NCI-H1092 treated with DMSO at 0.1 percent for 48 hours (cell line): ENCODE measurements around the gene TCF4.

Experiments
- DNase-seq: peaks from one replicate; lab custom pipeline; 2025; lab: John Stamatoyannopoulos, UW

Gene TCF4

GRCh38 chr18:55439056-55439455, 148.9 kb downstream of the TCF4 start:
- DNase-seq: no peak

- DNase-seq: no peak
Measured at GRCh38 chr18:55435592-55435991, 152.4 kb downstream of the TCF4 start.

- no peak for DNase-seq
Measured at GRCh38 chr18:55433648-55434047, 154.3 kb downstream of the TCF4 start.

GRCh38 chr18:55433140-55433539, 154.9 kb downstream of the TCF4 start:
- DNase-seq: no peak

- DNase-seq: no peak
Measured at GRCh38 chr18:55432307-55433040, 155.5 kb downstream of the TCF4 start.

GRCh38 chr18:55430026-55430425, 158.0 kb downstream of the TCF4 start:
- DNase-seq: no peak

- DNase-seq: no peak
Measured at GRCh38 chr18:55427951-55428350, 160.0 kb downstream of the TCF4 start.

GRCh38 chr18:55425698-55426097, 162.3 kb downstream of the TCF4 start:
- DNase-seq: no peak

- no peak for DNase-seq
Measured at GRCh38 chr18:55422456-55423180, 165.4 kb downstream of the TCF4 start.

- DNase-seq: no peak
Measured at GRCh38 chr18:55421615-55422419, 166.2 kb downstream of the TCF4 start.

- DNase-seq: no peak
Measured at GRCh38 chr18:55421308-55421614, 166.7 kb downstream of the TCF4 start.

GRCh38 chr18:55420665-55421307, 167.2 kb downstream of the TCF4 start:
- DNase-seq: no peak

GRCh38 chr18:55419947-55420664, 167.9 kb downstream of the TCF4 start:
- DNase-seq: no peak

GRCh38 chr18:55419132-55419946, 168.7 kb downstream of the TCF4 start:
- no peak for DNase-seq

GRCh38 chr18:55418439-55418838, 169.6 kb downstream of the TCF4 start:
- no peak for DNase-seq

GRCh38 chr18:55416791-55417190, 171.2 kb downstream of the TCF4 start:
- no peak for DNase-seq

- peak; percentile 57 for DNase-seq
Measured at GRCh38 chr18:55415258-55415871, 172.6 kb downstream of the TCF4 start.

- DNase-seq: no peak
Measured at GRCh38 chr18:55414475-55414874, 173.5 kb downstream of the TCF4 start.

- no peak for DNase-seq
Measured at GRCh38 chr18:55413474-55413873, 174.5 kb downstream of the TCF4 start.

GRCh38 chr18:55407774-55408535, 180.0 kb downstream of the TCF4 start:
- DNase-seq: peak; percentile 40
